Psoas muscle (tissue), 8 donors: Measurements from ENCODE around the gene RFX3. TPM values are rescaled to one million over a fixed set of nuclear protein-coding genes. Genes with fewer than 3 reads are reported as not detected.

ENCODE experiments used
- ATAC-seq, 4 donors: fragments of 200-7000 bp; cut with Tn5 transposase; one replicate each; pipeline ENCODE4 v1.9.1; 2020; ENCODE audit warnings: moderate library complexity in 3 of 4, mild to moderate bottlenecking in 2 of 4
- DNase-seq, 2 donors: peaks; one replicate each; pipeline ENCODE4 v3.0.0-alpha.2; 2020
- H3K27ac ChIP-seq: fragments of 200-600 bp; one replicate; pipeline ENCODE4 v1.8.0; 2022
- H3K27me3 ChIP-seq, 3 donors: fragments of 200-600 bp in 1 of 3; one replicate each; pipeline versions ENCODE4 v1.6.1 to v1.8.0; 2013 to 2022; ENCODE audit warnings: low read length in 2 of 3, mild to moderate bottlenecking in 2 of 3, moderate library complexity in 1 of 3; ENCODE audit not compliant: insufficient read depth in 3 of 3
- H3K36me3 ChIP-seq, 2 donors: fragments of 200-600 bp in 1 of 2; one replicate each; pipeline versions ENCODE4 v1.6.1 to v1.8.0; 2013 to 2022; ENCODE audit warnings: low read depth in 1 of 2, mild to moderate bottlenecking in 1 of 2, moderate library complexity in 1 of 2; ENCODE audit not compliant: insufficient read depth in 1 of 2
- H3K4me1 ChIP-seq: fragments of 200-600 bp; one replicate; pipeline ENCODE4 v1.8.0; 2022
- H3K4me3 ChIP-seq: fragments of 200-600 bp; one replicate; pipeline ENCODE4 v1.8.0; 2022; ENCODE audit warnings: mild to moderate bottlenecking
- H3K9me3 ChIP-seq: fragments of 200-600 bp; one replicate; pipeline ENCODE4 v1.8.0; 2022
- CTCF ChIP-seq: fragments of 200-600 bp; IDR thresholded peaks from one replicate; pipeline ENCODE4 v1.8.0; 2022; ENCODE audit warnings: antibody characterized with exemption
- WGBS, 3 donors: extraction: QIAGEN DNeasy Blood & Tissue Kit; methylation state at CpG; one replicate each; pipeline versions ENCODE4 v1.1.6 to v1.1.7; 2013; 5-methylcytosine and 5-hydroxymethylcytosine counted together
- intact Hi-C, 2 donors: fragments of 100-400 bp; cut with DNase I; formaldehyde crosslinking; loops; one replicate each; pipeline versions ENCODE4 v1.11.0 to v1.14.2; 2022
- polyA plus RNA-seq, 3 donors: library from polyadenylated mRNA; stranded (reverse); fragments of 200-250 nt; gene quantifications; one replicate each; pipeline ENCODE4 v1.2.3, GENCODE V29; 2013
- total RNA-seq, 4 donors: library from RNA; stranded (reverse); fragmentation: NEBNext Ultra II Directional in 2 of 4; extraction: Animal tissue kit (Norgen Biotek cat#: 25700) in 2 of 4; gene quantifications; one replicate each; pipeline versions ENCODE4 v1.2.1 to v1.2.4, GENCODE V29; 2021 to 2023
- donor health status: healthy with polysubstance abuse.
- donor health status: DM: no; HTN: no; CAD: no; lungs with moderate emphysema.
- donor health status: Bipolar disorder and iron deficiency.
- donor health status: healthy.
- donor health status: DM: yes; HTN: yes; CAD: no.
- donor health status: DM: no; HTN: no; CAD: no.
- donor health status: DM: no; HTN: no; CAD: no.
- donor health status: DM: yes; HTN: yes; CAD: no.

RFX3 gene
- total and polyA plus RNA-seq, 7 donors = 0.38 to 5.7 (median 2.8) TPM

GRCh38 chr9:3346549-3346948, 179.3 kb downstream of the RFX3 start:
- DNase-seq (no peak), ATAC-seq (no peak)
- H3K9me3 ChIP-seq = no peaks in the 10 kb centered on the region
- no peak for TF ChIP-seq CTCF
- H3K36me3 ChIP-seq = no peaks in the 10 kb centered on the region
- intact Hi-C loops = no loop called here
- 97 to 100% (median 99%) methylated on average over 3 of the region's 3 CpGs for WGBS, 3 donors
- H3K27me3 ChIP-seq = no peaks in the 10 kb centered on the region
- H3K4me3 ChIP-seq = no peak overlapping the region
- H3K27ac ChIP-seq = no peak overlapping the region
- H3K4me1 ChIP-seq = peaks cover 7% of the 10 kb centered on the region

- no peak overlapping the region for H3K4me3 ChIP-seq
- H3K27ac ChIP-seq = no peak overlapping the region
- TF ChIP-seq CTCF = no peak
- no peak for ATAC-seq
- H3K4me1 ChIP-seq = peaks cover 7% of the 10 kb centered on the region
- no peaks in the 10 kb centered on the region for H3K27me3 ChIP-seq
- H3K9me3 ChIP-seq = no peaks in the 10 kb centered on the region
- DNase-seq = no peak
- H3K36me3 ChIP-seq = no peaks in the 10 kb centered on the region
- intact Hi-C loops = no loop called here
These were observed 182.1 kb downstream of the RFX3 start for GRCh38 chr9:3343671-3344070.

DNA sequence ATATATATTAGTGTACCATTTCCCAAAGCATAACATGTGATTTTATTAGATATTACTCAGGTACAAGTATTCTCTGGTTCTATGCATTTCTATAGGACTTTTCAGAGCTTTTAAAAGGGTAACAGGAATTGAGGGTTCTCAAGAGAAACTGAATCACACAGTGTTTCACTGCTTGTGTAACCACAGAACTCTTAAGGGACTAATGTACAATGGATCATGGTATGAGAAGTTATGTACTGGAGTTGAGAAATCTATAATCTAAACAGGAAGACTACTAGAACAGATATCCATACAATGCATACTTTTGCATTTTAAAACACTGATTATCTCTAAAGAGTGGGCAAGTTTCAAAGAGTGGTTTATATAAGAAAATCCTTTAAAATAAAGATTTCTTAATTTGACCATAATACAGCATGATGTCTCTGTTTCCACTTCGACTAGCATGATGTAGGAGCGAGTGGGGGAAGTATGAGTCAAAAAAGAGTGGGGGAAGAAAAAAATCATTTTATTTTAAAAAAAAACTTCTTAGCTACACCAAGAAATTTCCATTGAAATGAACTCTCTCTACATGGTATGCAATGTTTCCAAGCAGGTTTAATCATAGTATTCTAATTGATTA, 183.5 kb downstream of the RFX3 start:
- Histone ChIP-seq H3K27ac (no peak overlapping the region), H3K9me3 (no peaks in the 10 kb centered on the region), H3K36me3 (no peaks in the 10 kb centered on the region), H3K4me1 (peaks cover 2% of the 10 kb centered on the region), H3K4me3 (no peak overlapping the region), H3K27me3 (no peaks in the 10 kb centered on the region)
- intact Hi-C loops = no loop called here
- DNase-seq = no peak
- 68 to 92% (median 74%) methylated on average over 2 of the region's 2 CpGs for WGBS, 3 donors
- ATAC-seq = no peak
- no peak for TF ChIP-seq CTCF

DNA sequence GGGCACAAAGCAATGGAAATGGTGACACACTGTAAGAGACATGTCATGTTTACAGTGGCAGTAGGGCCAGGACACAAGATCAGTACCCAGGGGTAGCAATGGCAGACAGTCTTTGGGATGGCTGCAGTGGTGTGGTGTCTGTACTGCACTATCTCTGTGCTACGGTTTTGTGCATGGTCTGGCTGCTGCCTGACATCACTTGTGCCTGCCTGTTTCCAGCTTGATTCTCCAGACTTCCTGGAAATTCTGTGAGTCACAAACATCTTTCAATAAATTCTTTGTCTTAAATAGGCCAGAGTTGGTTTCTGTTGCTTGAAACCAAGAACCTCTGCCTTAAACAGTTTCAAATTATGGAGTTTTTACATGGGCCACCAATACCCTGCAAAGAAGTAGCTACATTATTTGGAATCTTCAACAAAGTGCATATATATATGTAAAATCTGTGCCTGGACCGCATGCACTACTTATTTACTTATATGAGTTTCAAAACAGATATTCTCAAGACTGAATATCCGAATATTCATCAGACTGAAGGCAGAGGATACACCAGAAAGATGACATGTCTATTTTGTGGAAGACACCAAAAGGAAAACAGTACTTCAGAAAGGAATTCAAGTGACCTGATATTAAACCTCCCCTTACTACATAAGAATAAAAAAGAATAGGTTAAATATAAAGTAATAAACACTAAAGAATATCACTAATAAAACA, 188.1 kb downstream of the RFX3 start:
- no peak for TF ChIP-seq CTCF
- peaks cover 8% of the 10 kb centered on the region for H3K4me1 ChIP-seq
- H3K4me3 ChIP-seq = no peak overlapping the region
- ATAC-seq (peak in 3 of 4 donors; percentile 21 to 49 (median 47)), DNase-seq (no peak)
- WGBS, 3 donors = 52 to 63% (median 62%) methylated on average over 3 of the region's 3 CpGs
- no peaks in the 10 kb centered on the region for H3K9me3 ChIP-seq
- H3K27me3 ChIP-seq = no peaks in the 10 kb centered on the region
- H3K27ac ChIP-seq = no peak overlapping the region
- intact Hi-C loops = no loop called here
- H3K36me3 ChIP-seq = no peaks in the 10 kb centered on the region

- H3K9me3 ChIP-seq = no peaks in the 10 kb centered on the region
- no peak for TF ChIP-seq CTCF
- whole genome bisulfite sequencing, 3 donors = 49 to 69% (median 57%) methylated on average over 3 of the region's 3 CpGs
- intact Hi-C loops = no loop called here
- ATAC-seq (peak in 3 of 4 donors; percentile 51 to 69 (median 55)), DNase-seq (no peak)
- no peak overlapping the region for H3K27ac ChIP-seq
- H3K27me3 ChIP-seq = no peaks in the 10 kb centered on the region
- no peak overlapping the region for H3K4me3 ChIP-seq
- peaks cover 8% of the 10 kb centered on the region for H3K4me1 ChIP-seq
- no peaks in the 10 kb centered on the region for H3K36me3 ChIP-seq
These were observed 188.8 kb downstream of the RFX3 start for GRCh38 chr9:3336951-3337350.
